H1 (cell line): Measurements from ENCODE around the gene TACR2. TPM values are rescaled to one million over a fixed set of nuclear protein-coding genes. Genes with fewer than 3 reads are reported as not detected.

Experiments used
- CTCF ChIA-PET: fragments of 300-600 bp; sonication (Branson Sonifier 250); formaldehyde crosslinking; loops from one replicate; lab custom pipeline; 2021; ENCODE audit not compliant: partially characterized antibody; lab: Charles Lee
- POLR2A ChIA-PET: fragments of 300-600 bp; sonication (Branson Sonifier 250); formaldehyde crosslinking; loops from one replicate; lab custom pipeline; 2021; ENCODE audit warnings: inconsistent platforms; ENCODE audit not compliant: partially characterized antibody; lab: Charles Lee
- DNase-seq, 2 experiments: peaks; one replicate each; pipeline versions ENCODE4 v3.0.0 to v3.0.0-alpha.2; 2010 to 2022; ENCODE audit warnings: low spot score in 2 of 2, low read depth in 1 of 2, mixed read lengths in 1 of 2
- FAIRE-seq: peaks from 2 replicates; lab custom pipeline; 2011; peaks lifted over from hg19 to GRCh38; lab: Jason Lieb, UNC
- H2AFZ ChIP-seq: 2 replicates; pipeline ENCODE4 v1.8.1; 2012; ENCODE audit warnings: low read length, inconsistent platforms
- H2AK5ac ChIP-seq: 2 replicates; pipeline ENCODE4 v1.6.1; 2013; ENCODE audit warnings: low read depth, low read length
- H2BK120ac ChIP-seq: replicated peaks from 2 replicates; pipeline ENCODE3; 2013; ENCODE audit warnings: low read depth, low read length, inconsistent platforms
- H2BK12ac ChIP-seq: 2 replicates; pipeline ENCODE4 v1.6.1; 2013; ENCODE audit warnings: low read depth, low read length
- H2BK15ac ChIP-seq: 2 replicates; pipeline ENCODE4 v1.6.1; 2013; ENCODE audit warnings: low read length
- H2BK20ac ChIP-seq: 2 replicates; pipeline ENCODE4 v1.6.1; 2013; ENCODE audit warnings: low read length
- H2BK5ac ChIP-seq: 2 replicates; pipeline ENCODE4 v1.6.1; 2013; ENCODE audit warnings: low read depth, low read length
- H3K14ac ChIP-seq: 2 replicates; pipeline ENCODE4 v1.6.1; 2013; ENCODE audit warnings: inconsistent platforms; ENCODE audit not compliant: insufficient read length
- H3K18ac ChIP-seq: 2 replicates; pipeline ENCODE4 v1.6.1; 2013; ENCODE audit warnings: low read length; ENCODE audit errors: extremely low read depth
- H3K23ac ChIP-seq: 2 replicates; pipeline ENCODE4 v1.6.1; 2013; ENCODE audit warnings: inconsistent platforms; ENCODE audit not compliant: insufficient read length
- H3K23me2 ChIP-seq: 2 replicates; pipeline ENCODE4 v1.6.1; 2013; ENCODE audit warnings: low read depth, low read length
- H3K27ac ChIP-seq: 2 replicates; pipeline ENCODE4 v1.6.1; 2011; ENCODE audit warnings: low read depth, low read length, inconsistent platforms
- H3K27me3 ChIP-seq, 4 experiments: replicated peaks in 1 of 4; 1 replicate in 1 of 4; 2 replicates in 3 of 4; pipeline versions ENCODE4 v1.6.1 to v1.8.1; 2011 to 2013; ENCODE audit warnings: low read length in 3 of 4, mild to moderate bottlenecking in 3 of 4, inconsistent platforms in 2 of 4, mixed read lengths in 2 of 4, moderate library complexity in 1 of 4; ENCODE audit not compliant: control insufficient read depth in 3 of 4, insufficient read depth in 3 of 4; ENCODE audit errors: extremely low read depth in 1 of 4
- H3K36me3 ChIP-seq, 4 experiments: 2 replicates each; pipeline versions ENCODE4 v1.6.1 to v1.8.1; 2011 to 2013; ENCODE audit warnings: mild to moderate bottlenecking in 4 of 4, low read length in 3 of 4, moderate library complexity in 2 of 4, control low read depth in 1 of 4, inconsistent platforms in 1 of 4; ENCODE audit not compliant: insufficient read depth in 4 of 4, control insufficient read depth in 2 of 4
- H3K4ac ChIP-seq: replicated peaks from 2 replicates; pipeline ENCODE3; 2013; ENCODE audit warnings: low read length, low read depth, mixed read lengths, inconsistent platforms; ENCODE audit not compliant: insufficient read length
- H3K4me1 ChIP-seq, 4 experiments: replicated peaks in 1 of 4; 1 replicate in 1 of 4; 2 replicates in 3 of 4; pipeline versions ENCODE4 v1.6.1 to v1.8.1; 2011 to 2013; ENCODE audit warnings: low read length in 3 of 4, inconsistent platforms in 2 of 4, mixed read lengths in 1 of 4; ENCODE audit not compliant: insufficient read depth in 4 of 4, control insufficient read depth in 3 of 4
- H3K4me2 ChIP-seq, 2 experiments: 2 replicates each; pipeline versions ENCODE4 v1.6.1 to v1.8.1; 2011 to 2013; ENCODE audit warnings: low read depth in 2 of 2, low read length in 2 of 2, control low read depth in 1 of 2, inconsistent platforms in 1 of 2, mild to moderate bottlenecking in 1 of 2; ENCODE audit not compliant: insufficient read depth in 1 of 2
- H3K4me3 ChIP-seq, 4 experiments: fragments of 200-600, 300-600 bp in 1 of 4; sonication (generic), shearing (Covaris generic), sonication (Bioruptor Twin) in 1 of 4; 2 replicates each; pipeline versions ENCODE4 v1.5.1 to v1.8.1; 2011 to 2016; ENCODE audit warnings: low read length in 4 of 4, low read depth in 3 of 4, control low read depth in 2 of 4, inconsistent platforms in 2 of 4, mild to moderate bottlenecking in 2 of 4, mixed read lengths in 1 of 4, moderate library complexity in 1 of 4; ENCODE audit not compliant: insufficient read depth in 2 of 4; ENCODE audit errors: extremely low read depth in 1 of 4
- H3K56ac ChIP-seq: replicated peaks from 2 replicates; pipeline ENCODE3; 2013; ENCODE audit warnings: low read depth, mild to moderate bottlenecking, mixed read lengths, low read length, inconsistent platforms; ENCODE audit not compliant: insufficient read length
- H3K79me1 ChIP-seq: 2 replicates; pipeline ENCODE4 v1.6.1; 2013; ENCODE audit warnings: low read depth, low read length, control low read depth
- H3K79me2 ChIP-seq, 2 experiments: 2 replicates each; pipeline versions ENCODE4 v1.6.1 to v1.8.1; 2012 to 2013; ENCODE audit warnings: low read length in 2 of 2, mild to moderate bottlenecking in 2 of 2, inconsistent platforms in 1 of 2; ENCODE audit not compliant: insufficient read depth in 2 of 2, control insufficient read depth in 1 of 2
- H3K9ac ChIP-seq, 4 experiments: replicated peaks in 1 of 4; 1 replicate in 1 of 4; 2 replicates in 3 of 4; pipeline versions ENCODE4 v1.6.1 to v1.8.1; 2011 to 2013; ENCODE audit warnings: low read depth in 3 of 4, low read length in 3 of 4, control low read depth in 2 of 4, mild to moderate bottlenecking in 2 of 4, moderate library complexity in 2 of 4, inconsistent platforms in 1 of 4; ENCODE audit errors: extremely low read depth in 1 of 4
- H3K9me3 ChIP-seq, 2 experiments: 2 replicates each; pipeline versions ENCODE4 v1.6.1 to v1.8.1; 2012 to 2013; ENCODE audit warnings: mild to moderate bottlenecking in 2 of 2, moderate library complexity in 2 of 2, control low read depth in 1 of 2, inconsistent platforms in 1 of 2, low read depth in 1 of 2, low read length in 1 of 2, mixed read lengths in 1 of 2; ENCODE audit not compliant: insufficient read depth in 2 of 2
- H4K20me1 ChIP-seq, 2 experiments: replicated peaks in 1 of 2; 2 replicates each; pipeline versions ENCODE3 to v1.8.1; 2011 to 2013; ENCODE audit warnings: inconsistent platforms in 2 of 2, low read length in 2 of 2, mild to moderate bottlenecking in 1 of 2; ENCODE audit not compliant: insufficient read depth in 2 of 2, control insufficient read depth in 1 of 2
- H4K5ac ChIP-seq: 2 replicates; pipeline ENCODE4 v1.6.1; 2013; ENCODE audit warnings: low read length, low read depth, mixed read lengths, inconsistent platforms; ENCODE audit not compliant: insufficient read length
- H4K8ac ChIP-seq: 2 replicates; pipeline ENCODE4 v1.8.0; 2013; ENCODE audit warnings: mild to moderate bottlenecking, moderate library complexity, low read length, inconsistent platforms; ENCODE audit not compliant: insufficient read depth; ENCODE audit errors: extremely low read depth
- H4K91ac ChIP-seq: replicated peaks from 2 replicates; pipeline ENCODE3; 2013; ENCODE audit warnings: low read length, mixed read lengths, inconsistent platforms; ENCODE audit not compliant: insufficient read length
- CBX5 ChIP-seq: fragments of 300-800, 300-1000 bp; sonication (generic); IDR thresholded peaks from 2 replicates; pipeline ENCODE4 v1.7.1; 2016; ENCODE audit warnings: antibody characterized with exemption, low read length, low read depth
- CTCF ChIP-seq, 3 experiments: IDR thresholded peaks; 1 replicate in 2 of 3; 2 replicates in 1 of 3; pipeline versions ENCODE4 v1.5.1 to v1.6.1; 2011; ENCODE audit warnings: low read length in 3 of 3, mild to moderate bottlenecking in 3 of 3, inconsistent platforms in 2 of 3, low read depth in 1 of 3, moderate library complexity in 1 of 3; ENCODE audit not compliant: insufficient read depth in 1 of 3; ENCODE audit errors: control extremely low read depth in 1 of 3
- EGR1 ChIP-seq: IDR thresholded peaks from 2 replicates; pipeline ENCODE4 v1.6.1; 2011; ENCODE audit warnings: low read depth, low read length, borderline replicate concordance
- HDAC6 ChIP-seq: IDR thresholded peaks from one replicate; pipeline ENCODE4 v1.7.1; 2012; ENCODE audit warnings: low read depth, mild to moderate bottlenecking, inconsistent platforms, low read length, moderate library complexity
- KDM4A ChIP-seq: IDR thresholded peaks from one replicate; pipeline ENCODE4 v1.7.1; 2012; ENCODE audit warnings: low read depth, mild to moderate bottlenecking, moderate library complexity, low read length, inconsistent platforms; ENCODE audit not compliant: severe bottlenecking
- SIX5 ChIP-seq: IDR thresholded peaks from 2 replicates; pipeline ENCODE4 v1.6.1; 2011; ENCODE audit warnings: mild to moderate bottlenecking, low read depth, low read length
- SP2 ChIP-seq: IDR thresholded peaks from 2 replicates; pipeline ENCODE4 v1.6.1; 2012; ENCODE audit warnings: mild to moderate bottlenecking, low read length, inconsistent platforms
- SRF ChIP-seq: IDR thresholded peaks from 2 replicates; pipeline ENCODE4 v1.6.1; 2011; ENCODE audit warnings: mild to moderate bottlenecking, low read depth, low read length, moderate library complexity
- USF2 ChIP-seq: IDR thresholded peaks from 2 replicates; pipeline ENCODE4 v1.6.1; 2011; ENCODE audit warnings: low read length, improper control_type of control experiment
- WGBS, 2 experiments: shearing (Covaris generic) in 1 of 2; methylation state at CpG; one replicate each; pipeline versions ENCODE4 v1.1.6 to v1.1.7; 2013 to 2015; ENCODE audit warnings: low lambda C conversion rate in 2 of 2, mixed read lengths in 2 of 2, inconsistent platforms in 1 of 2, low coverage in 1 of 2, missing lambda C conversion rate in 1 of 2; ENCODE audit not compliant: insufficient replicate concordance in 2 of 2, insufficient coverage in 1 of 2, insufficient read length in 1 of 2; ENCODE audit errors: extremely low coverage in 1 of 2, missing lambda C conversion rate in 1 of 2; 5-methylcytosine and 5-hydroxymethylcytosine counted together
- polyA plus RNA-seq, 7 experiments: library from polyadenylated mRNA; depleted of rRNA in 3 of 7; stranded (reverse) in 5 of 7; unstranded in 2 of 7; fragments of >200 nt in 5 of 7; fragments of 200-250 nt in 2 of 7; gene quantifications; 1 replicate in 5 of 7; 2 replicates in 1 of 7; 4 replicates in 1 of 7; pipeline versions ENCODE4 v1.2.1 to v1.2.3, GENCODE V29; 2011 to 2013; ENCODE audit warnings: missing spikeins in 2 of 7, mixed read lengths in 2 of 7
- total RNA-seq: library from RNA; stranded (reverse); fragmentation: NEBNext Ultra II Directional; extraction: Animal tissue kit (Norgen Biotek cat#: 25700); gene quantifications from 2 replicates; pipeline ENCODE4 v1.2.1, GENCODE V29; 2021

Gene TACR2
- total and polyA plus RNA-seq, 2 of the 8 experiments (the other 6 are each of a cell fraction or from before 2014, with no cell fraction given) = 0.06 TPM; not detected in 1

- no peak overlapping the region for H3K4ac ChIP-seq
- DNase-seq (no peak), FAIRE-seq (no peak)
- 0 out of 7 replicates have a peak, but pooled peaks cover 0 to 5% (median 0%) of the 10 kb centered on the region in 4 experiments for H3K4me1 ChIP-seq
- H2AK5ac ChIP-seq = no peak overlapping the region
- no peak overlapping the region for H2BK12ac ChIP-seq
- CTCF ChIA-PET = interaction anchor here (0.7 to 3.4 kb wide), 8 partner anchors 10 to 174 kb away, joined by 3 to 14 read pairs (median 6); no protein-coding TSS in a partner anchor
- H3K18ac ChIP-seq = no peak overlapping the region
- no peak overlapping the region for H2BK120ac ChIP-seq
- H3K9ac ChIP-seq = no peak overlapping the region
- H3K27me3 ChIP-seq = no peaks in the 10 kb centered on the region
- H3K23ac ChIP-seq = no peak overlapping the region
- H2BK15ac ChIP-seq = no peak overlapping the region
- no peak overlapping the region for H3K14ac ChIP-seq
- peaks cover 27 to 70% (median 61%) of the 10 kb centered on the region in 4 experiments for H3K36me3 ChIP-seq
- no peak overlapping the region for H4K91ac ChIP-seq
- no peak overlapping the region for H2BK5ac ChIP-seq
- no peak overlapping the region for H4K5ac ChIP-seq
- no peak overlapping the region for H3K4me2 ChIP-seq
- WGBS, 2 experiments = 90% methylated on average over 25 of the region's 26 CpGs; no CpG with 5 or more reads in 1 of the 2 experiments
- H3K79me1 ChIP-seq = peaks cover 9% of the 10 kb centered on the region; the same call in 1 of the 2 replicates
- H3K79me2 ChIP-seq = no peaks in the 10 kb centered on the region
- no peaks in the 10 kb centered on the region for H3K9me3 ChIP-seq
- no peak overlapping the region for H3K27ac ChIP-seq
- no peak overlapping the region for H2BK20ac ChIP-seq
- no peak overlapping the region for H4K8ac ChIP-seq
- no peaks in the 10 kb centered on the region for H3K23me2 ChIP-seq
- H4K20me1 ChIP-seq = no peaks in the 10 kb centered on the region
- H2AFZ ChIP-seq = no peak overlapping the region
- POLR2A ChIA-PET = no interaction called here
- H3K56ac ChIP-seq = no peak overlapping the region
- no peak overlapping the region for H3K4me3 ChIP-seq
- TF ChIP-seq CBX5 (no peak), EGR1 (no peak), CTCF (IDR thresholded peaks at IDR 0.05; ENCODE audit: control extremely low read depth in 1 of 3, insufficient read depth in 1 of 3, low read depth in 1 of 3, low read length in 3 of 3) (no peak), HDAC6 (no peak), KDM4A (no peak), SRF (no peak), USF2 (no peak), SP2 (no peak), SIX5 (no peak)
Measured at GRCh38 chr10:69382382-69383117, 34.2 kb downstream of the TACR2 start.
